ENCODE data around the gene TMCC3.

Gene TMCC3

GRCh38 chr12:94532490-94533422 lies 117.6 kb downstream of the TMCC3 start:
- DNase-seq (ENCODE audit: low read depth in 2 of 2) = peak; percentile 27 to 44

- DNase-seq (ENCODE audit: low read depth in 2 of 2) = no peak
Measured at GRCh38 chr12:94531196-94531720, 119.1 kb downstream of the TMCC3 start.

- no peak for DNase-seq (ENCODE audit: low read depth in 2 of 2)
Measured at GRCh38 chr12:94525951-94526350, 124.4 kb downstream of the TMCC3 start.
